Amniotic stem cell (primary cell): ENCODE results near the gene RUFY3.
"Not testable (repeated sequence)": the region's sequence is repeated elsewhere in the genome, so short reads cannot be mapped to it uniquely, and the experiment has no call there.

Source experiments
- DNase-seq: peaks from one replicate; lab custom pipeline; 2025; lab: John Stamatoyannopoulos, UW

Gene RUFY3

DNA sequence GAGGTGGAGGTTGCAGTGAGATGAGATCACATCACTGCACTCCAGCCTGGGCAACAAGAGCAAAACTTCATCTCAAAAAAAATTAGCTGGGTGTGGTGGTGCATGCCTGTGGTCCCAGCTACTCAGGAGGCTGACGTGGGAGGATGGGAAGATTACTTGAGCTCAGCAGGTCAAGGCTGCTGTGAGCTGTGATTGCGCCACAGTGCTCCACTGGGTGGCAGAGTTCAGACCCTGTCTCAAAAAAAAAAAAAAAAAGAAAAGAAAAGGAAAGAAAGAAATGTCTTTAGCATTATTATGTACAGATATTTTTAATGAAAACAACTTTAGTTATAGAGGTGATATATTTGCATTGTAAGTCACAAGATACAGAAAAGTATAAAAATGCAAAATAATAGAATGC, 14.2 kb downstream of the RUFY3 start:
- not testable (repeated sequence) for DNase-seq

DNA sequence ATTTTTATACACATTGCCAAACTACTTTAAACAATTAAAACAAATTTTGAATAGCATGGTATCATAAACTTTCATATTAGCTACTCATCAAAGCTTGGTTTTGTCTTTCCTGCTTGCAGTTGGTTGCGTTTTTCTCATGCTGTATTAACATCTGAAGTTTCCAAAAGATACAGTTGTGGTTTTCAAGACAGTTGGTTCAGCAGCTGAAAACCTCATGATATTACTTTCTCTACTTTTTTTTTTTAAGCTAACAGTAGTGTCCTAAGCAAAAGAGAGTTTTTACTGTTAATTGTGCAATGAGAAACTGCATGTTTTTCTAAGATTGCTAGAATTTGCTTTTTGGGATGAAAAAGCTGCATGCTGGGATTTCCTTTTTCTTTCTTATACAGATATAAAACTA, 15.2 kb downstream of the RUFY3 start:
- no peak for DNase-seq

DNA sequence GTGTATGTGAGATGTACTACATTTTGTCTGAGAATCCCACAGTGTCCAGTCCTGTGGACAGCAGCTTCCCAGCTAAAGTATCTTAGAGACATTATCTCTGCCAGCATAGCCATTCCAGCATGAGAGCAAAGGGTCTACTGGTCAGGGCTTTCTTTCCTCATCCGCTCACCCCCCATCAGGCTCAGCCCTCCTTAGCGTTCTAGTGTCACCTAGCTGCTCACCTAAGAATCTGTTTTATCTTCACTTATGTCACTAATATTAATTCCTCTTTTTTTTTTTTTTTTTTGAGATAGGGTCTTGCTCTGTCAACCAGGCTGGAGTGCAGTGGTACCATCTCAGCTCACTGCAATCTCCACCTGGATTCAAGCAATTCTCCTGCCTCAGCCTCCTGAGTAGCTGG, 15.6 kb downstream of the RUFY3 start:
- no peak for DNase-seq

DNA sequence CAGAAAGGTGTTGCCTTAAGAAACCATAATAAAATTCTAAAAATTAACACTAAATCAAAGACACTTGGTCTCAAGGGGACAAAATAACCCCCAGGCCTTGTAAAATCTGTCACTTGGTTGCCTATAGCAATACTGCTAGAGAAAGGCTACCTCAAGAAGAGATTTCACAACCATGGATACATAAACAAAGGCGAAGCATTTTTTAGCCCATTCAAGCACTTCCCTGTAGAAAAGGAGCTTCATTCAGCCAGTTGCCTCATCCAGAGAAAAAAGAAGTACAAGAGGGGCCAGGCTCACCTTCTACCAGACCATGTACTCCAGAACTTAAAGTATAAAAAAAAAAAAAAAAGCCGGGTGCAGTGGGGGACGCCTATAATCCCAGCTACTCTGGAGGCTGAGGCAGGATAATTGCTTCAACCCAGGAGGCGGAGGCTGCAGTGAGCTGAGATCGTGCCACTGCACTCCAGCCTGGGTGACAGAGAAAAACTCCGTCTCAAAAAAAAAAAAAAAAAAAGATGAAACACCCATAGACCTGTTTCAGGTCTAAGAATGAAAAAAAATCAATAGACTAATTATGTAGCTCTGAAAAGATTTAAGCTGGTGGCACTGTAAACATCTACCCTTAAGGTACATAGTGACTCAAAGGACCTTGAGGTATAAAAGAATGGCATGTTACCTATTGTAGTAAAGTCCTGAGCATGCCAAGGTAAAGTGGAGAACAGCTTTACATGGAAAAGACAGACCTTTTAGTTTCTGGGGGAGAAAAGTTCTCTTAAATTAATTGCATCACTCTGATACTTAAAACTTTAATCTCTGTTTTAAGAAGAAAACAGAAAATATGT, 18.0 kb downstream of the RUFY3 start:
- no peak for DNase-seq

DNA sequence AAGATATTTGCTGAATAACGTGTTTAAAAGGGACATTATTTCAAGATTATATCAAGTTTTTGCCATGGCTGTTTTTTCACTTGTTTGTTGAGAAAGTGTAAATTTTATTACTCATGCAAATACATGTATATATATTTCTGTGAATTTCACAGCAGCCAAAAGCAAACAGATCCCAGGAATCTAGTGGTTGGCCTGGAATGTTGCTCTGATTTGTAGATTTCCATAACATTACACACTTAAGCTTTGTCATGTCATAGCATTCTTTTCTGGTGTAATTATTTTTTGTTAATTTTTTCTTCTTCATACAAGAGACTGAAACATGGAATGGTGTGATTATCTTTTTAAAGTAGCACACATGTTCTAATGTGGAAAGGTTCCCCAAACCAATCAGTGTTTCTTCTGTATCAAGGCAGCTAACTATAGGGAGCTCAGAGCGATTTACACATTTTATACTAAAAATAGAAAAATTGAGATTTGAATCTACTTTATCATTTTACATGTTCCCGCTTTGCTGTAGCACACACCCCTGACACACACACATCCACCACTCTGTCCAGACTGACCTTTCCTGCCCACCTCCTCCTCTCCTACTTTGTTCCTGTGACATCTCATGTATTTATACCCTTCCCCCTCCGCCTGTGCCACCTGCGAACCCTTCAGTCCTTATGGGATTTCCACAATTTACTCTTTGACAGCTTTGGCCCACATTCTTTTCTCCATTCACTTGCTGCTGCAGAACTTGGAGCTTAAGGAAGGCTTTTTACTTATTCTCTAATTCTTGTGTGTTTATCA, 20.3 kb downstream of the RUFY3 start:
- no peak for DNase-seq

DNA sequence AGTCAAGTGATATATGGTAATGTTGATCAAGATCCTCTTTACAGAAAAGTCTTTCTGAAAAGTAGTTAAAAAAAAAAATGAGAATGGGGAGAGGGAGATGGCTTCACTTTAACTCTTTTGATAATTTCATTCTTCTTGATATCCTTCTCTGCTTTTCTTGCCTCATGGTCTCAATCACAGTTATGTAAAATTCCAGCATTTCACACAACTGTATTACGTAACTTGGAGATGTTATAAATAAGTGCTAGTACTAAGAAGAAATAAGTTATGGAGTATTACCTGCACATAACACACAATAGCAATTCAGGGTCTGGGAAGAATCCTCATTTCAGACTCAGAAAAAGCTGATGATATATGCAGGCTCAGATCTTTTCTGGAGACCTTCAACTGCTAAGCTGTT, 22.0 kb downstream of the RUFY3 start:
- no peak for DNase-seq

DNA sequence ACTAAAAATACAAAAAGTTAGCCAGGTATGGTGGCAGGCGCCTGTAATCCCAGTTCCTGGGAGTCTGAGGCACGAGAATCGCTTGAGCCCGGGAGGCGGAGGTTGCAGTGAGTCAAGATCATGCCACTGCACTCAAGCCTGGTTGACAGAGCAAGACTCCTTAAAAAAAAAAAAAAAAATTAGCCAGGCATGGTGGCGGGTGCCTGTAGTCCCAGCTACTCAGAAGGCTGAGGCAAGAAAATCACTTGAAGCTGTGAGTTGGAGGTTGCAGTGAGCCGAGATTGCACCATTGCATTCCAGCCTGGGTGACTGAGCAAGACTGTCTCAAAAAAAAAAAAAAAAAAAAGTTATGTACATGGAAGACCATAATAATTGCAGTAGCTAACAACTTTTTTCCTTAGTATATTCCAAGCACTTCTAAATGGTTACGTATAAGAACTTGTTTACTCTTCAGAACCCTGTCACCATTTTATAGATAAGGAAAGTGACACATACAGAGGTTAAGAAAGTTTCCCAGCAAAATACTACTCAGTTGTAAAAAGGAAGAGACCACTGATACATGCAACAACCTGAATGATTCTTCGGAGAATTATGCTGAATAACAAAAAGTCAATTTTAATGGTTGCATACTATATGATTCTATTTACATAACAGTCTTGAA, 24.5 kb downstream of the RUFY3 start:
- no peak for DNase-seq

DNA sequence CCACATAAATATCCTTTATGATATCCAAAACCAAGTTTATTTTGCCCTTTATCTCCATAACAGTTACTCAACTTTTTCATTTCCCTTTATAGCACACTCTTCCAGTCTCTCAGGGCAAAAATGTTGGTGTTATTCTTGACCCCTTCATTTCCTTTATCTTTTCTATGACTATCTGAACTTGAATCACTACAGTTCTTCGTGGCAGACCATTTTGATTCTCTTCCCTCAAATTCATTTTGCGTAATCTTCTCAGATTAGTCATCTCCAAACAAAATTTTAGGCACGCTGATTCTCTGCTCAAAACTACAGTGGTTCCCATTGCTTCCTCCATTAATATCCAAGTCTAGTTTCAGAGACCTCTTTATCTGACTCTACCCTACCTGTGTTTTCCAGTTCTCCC, 26.1 kb downstream of the RUFY3 start:
- no peak for DNase-seq

DNA sequence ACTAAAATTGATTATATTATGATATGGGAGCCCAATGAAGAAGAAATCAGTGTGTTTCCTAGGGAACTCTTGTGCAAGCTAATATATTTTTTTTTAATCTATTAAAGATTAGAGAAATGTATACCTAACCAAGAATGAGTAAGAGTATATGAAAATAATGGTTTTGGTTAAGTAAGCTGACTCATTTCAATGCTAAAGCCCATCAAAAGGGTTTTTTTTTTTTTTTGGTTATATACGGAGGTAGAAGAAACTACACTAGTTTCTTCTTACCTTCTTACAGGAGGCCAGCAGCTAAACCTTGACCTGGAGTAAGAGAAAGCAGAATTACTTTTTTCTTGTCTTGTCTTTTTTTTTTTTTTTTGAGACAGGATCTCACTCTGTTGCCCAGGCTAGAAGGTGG, 27.5 kb downstream of the RUFY3 start:
- DNase-seq, result no peak

DNA sequence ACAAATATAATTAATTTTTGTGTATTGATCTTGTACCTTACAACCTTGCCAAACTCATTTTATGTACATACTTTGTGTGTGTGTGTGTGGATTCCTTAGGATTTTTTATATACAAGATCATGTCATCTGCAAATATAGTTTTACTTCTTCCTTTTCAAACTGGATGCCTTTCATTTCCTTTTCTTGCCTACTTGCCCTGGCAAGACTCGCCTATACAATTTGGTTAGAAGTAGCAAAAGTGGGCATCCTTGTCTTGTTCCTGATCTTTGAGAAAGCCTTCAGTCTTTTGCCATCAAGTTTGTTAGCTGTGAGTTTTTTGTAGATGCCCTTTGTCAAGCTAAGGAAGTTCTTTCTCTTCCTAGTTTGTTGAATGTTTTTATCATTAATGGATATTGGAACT, 30.5 kb downstream of the RUFY3 start:
- no peak for DNase-seq

DNA sequence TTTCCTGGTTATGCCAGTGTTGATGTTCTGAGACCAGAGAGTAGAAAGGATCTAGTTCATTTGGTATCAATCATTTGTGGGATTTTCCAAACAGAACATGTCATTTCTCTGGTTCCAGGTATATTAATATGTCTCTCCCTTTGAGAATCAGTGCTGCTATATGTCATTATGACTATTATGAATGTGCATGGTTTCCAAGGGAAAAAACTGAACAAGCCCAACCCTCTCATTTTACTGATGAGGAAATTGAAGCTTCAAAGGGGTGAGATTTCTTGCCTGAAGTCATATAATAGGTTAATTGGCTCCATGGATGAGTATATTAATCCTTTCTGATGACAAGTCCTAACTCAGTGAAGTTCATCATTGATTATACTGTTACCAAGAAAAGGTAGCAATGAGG, 31.9 kb downstream of the RUFY3 start:
- DNase-seq, result no peak

DNA sequence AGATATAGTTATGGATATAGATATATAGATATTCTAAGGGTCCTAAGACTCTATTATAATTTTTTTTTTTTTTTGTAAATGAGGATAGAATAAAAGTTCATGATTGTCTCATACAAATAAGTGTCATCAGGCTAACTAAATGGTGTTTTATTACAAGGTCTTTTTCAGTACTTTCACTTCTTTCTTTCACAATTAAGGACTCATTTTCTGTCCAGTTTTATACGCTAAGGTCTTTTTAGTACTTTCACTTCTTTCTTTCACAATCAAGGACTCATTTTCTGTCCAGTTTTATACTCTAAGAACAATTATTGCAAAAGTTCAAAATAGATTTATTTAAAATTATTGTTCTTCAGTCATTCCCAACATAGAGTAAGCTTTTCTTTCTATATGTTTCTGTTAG, 32.7 kb downstream of the RUFY3 start:
- DNase-seq, result no peak

DNA sequence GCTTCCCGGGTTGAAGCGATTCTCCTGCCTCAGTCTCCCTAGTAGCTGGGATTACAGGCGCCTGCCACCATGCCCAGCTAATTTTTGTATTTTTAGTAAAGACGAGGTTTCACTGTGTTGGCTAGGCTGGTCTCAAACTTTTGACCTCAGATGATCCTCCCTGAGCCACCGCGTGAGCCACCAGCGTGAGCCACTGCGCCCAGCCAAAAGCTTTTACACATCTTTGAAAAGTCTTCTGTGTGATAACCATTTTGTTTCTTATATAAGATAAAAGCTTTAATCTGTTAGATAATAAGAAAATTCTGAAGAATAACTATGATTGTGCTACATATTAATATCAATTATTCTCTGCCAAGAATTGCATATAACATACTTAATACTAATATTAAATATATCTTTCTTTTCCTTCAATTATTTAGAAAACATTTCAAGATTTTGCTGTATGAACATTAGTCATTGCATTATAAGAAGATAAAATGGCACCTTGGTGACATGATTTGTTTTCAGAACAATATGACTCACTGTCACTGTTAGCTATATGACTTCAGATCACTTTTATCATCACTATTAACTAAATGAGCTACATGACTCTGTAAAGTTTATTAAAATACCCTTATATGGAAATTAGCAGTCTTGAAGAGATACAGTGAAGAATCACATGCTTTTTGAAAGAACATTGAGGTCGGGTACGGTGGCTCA, 33.4 kb downstream of the RUFY3 start:
- DNase-seq, result no peak

DNA sequence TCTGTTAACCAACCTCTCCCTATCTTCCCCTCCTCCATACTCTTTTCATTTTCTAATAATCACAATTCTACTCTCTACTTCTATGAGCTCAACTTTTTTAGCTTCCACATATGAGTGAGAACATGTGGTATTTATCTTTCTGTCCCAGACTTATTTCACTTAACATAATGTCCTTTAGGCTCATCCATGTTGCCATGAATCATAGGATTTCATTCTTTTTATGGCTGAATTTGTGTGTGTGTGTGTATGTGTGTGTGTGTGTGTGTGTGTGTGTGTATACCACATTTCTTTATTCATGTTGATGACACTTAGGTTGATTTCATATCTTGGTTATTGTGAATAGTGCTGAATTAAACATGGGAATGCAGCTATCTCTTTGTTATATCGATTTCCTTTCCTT, 37.4 kb downstream of the RUFY3 start:
- no peak for DNase-seq

DNA sequence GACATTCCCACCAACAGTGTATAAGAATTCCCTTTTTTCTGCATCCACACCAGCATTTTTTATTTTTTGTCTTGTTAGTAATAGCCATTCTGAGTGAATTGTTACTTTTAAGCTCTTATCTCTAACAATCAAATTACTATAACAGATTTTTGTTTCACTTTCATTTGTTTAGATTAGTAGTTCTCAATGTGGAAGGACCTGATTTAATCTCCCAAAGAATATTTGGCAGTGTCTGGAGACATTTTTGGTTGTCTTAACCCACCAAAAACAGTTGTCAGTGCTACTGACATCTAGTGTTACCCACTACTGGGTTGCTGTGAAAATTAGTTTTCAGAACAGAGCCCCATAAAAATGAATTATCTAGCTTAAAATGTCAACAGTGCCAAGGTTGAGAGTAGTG, 37.9 kb downstream of the RUFY3 start:
- DNase-seq, result no peak

DNA sequence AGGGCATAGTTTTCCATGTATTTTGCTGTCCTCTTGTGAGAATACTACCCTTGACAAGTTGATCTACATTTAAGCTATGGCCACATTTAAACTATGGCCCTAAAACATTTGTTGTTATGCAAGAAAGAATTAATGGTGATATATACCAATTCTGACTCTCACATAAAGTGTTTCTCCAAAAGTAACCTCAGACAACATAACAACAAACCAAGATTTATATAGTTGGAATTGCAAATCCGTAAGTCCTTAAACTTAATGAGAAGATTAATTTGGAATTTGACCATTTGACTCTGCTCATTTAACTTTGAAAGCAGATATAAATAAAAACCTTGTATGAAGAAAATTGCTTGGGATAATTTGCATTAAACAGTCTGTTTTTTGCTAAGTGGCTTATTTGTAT, 38.9 kb downstream of the RUFY3 start:
- no peak for DNase-seq

DNA sequence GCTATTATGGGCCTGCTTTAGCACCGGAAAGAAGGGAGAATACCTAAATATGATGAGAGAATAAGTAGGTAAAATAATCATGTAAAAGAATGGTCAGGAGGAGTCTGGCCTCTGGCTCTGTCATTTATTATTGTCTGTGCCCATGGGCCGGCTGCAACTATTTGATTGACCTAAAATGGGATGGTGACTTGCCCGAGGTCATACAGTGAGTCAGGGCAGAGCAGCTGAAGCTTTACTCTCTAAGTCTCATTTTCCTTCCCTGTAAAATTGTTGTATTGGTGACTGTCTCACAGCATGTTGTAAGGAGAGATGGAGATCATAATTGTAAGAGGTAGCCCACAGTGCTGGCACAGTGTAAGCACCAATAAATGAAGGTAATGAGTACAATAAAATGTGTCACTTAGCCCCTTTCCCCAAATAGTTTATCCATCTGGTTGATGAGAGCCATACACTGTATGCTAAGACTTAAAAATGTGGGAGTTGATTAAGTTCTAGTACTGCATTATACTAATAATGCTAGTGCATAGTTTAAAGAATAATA, 39.6 kb downstream of the RUFY3 start:
- DNase-seq, result no peak

DNA sequence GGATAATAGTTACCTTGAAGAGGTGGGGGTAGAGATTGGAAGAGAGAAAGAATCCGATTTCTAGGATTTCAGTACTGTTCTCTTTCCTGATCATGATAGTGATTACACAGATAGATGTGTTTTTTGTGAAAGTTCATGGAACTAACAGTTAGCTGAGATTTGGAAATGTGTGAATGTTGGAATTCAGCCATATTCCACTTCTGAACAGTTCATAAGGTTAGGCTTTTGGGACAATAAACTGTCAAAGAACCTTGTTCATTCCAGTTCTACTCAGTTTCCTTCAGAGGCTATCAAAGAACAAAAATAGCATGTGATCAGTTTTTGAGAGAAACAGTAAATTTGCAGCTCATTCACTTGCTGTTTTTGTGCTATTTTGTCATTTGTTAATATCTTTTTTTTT, 43.6 kb downstream of the RUFY3 start:
- no peak for DNase-seq

DNA sequence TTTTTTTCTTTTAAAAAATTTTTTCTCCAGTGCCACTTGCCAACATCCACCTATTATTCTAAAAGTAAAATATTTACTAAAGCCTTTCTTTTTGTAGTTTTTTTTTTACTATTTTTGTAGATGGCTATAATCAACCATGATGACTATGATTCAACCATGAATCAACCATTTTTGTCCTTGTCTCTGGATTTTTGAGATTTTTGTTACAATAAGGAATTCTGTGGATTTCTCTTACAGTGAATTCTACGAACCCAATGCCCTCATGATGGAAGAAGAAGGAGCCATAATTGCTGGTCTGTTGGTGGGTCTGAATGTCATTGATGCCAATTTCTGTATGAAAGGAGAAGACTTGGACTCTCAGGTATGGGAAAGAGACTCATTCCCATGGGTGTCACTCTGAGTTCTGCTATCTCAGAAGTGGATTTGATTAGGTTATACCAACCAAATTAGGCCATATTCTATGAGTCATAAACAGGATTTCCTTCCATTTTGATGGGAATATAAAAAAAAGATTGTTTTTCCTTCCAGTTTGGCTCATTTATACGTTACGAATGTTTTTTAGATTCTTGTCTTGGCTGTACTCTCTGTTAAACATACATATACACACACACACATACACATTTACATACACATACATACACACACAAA, 46.7 kb downstream of the RUFY3 start:
- no peak for DNase-seq

DNA sequence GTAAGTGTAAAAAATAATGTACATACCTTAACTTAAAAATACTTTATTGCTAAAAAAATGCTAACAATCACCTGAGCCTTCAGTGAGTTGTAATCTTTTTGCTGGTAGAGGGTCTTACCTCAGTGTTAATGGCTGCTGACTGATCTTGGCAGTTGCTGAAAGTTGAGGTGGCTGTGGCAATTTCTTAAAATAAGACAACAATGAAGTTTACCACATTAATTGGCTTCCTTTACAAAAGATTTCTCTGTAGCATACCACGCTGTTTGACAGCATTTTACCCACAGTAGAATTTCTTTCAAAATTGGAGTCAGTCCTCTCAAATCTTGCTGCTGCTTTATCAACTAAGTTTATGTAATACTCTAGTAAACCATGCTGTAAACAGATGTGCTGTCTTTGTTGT, 47.6 kb downstream of the RUFY3 start:
- not testable (repeated sequence) for DNase-seq

DNA sequence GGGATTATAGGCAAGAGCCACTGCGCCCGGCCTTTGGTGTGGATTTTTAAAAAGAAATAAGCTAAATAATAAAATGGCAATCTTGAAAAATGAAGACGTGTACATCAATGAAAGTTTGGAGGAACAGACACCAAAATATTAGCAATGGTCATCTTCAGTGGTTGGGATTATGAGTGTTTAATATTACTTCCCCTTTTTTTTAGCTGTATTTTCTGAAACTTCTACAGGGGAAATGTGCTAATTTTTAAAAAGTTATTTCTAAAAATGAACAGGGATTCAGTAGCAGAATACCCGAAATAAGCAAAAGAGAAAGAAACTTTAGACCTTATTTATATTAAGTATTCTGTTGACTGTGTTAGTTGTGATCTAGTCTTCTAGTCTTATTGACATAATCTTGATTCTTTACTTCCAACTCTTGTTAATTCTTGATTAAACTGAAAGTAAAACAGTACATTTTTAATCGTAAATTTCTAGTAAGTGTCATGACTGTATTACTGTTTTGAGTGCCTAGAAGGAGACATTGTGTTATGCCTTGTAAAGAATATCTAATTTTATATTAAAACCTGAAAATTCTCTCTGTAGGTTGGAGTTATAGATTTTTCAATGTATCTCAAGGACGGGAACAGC, 51.3 kb downstream of the RUFY3 start:
- no peak for DNase-seq
